Germinal center (tissue), 1 donor: Measurements from ENCODE around the gene TELO2.

Source experiments
- DNase-seq: peaks from one replicate; pipeline ENCODE4 v3.0.0; 2012; ENCODE audit warnings: mixed read lengths, low spot score

Gene TELO2

DNA sequence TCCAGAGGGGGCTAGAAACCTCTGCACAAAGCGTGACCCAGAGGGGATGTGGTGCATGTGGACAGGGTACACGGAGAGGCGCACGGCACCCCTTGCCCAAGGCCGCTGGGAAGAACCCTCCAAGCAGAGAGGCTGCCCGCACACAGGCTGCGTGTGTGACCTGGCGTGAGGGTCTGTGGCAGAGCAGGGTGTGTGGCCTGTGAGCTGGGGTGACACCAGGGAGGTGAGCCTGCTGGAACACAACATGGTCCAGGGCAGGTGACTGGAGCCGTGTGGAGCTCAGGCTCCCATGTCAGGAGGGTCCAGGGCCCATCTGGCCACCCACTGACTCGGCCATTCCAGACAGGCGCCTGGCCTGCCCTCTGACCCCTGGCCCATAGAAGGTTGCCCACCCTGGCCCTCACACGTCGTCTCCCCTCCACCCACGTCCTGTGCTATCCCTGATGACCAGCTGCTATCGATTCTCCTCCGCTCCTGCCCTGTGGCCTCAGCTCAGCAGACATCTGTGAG is 25.5 kb downstream of the TELO2 start:
- DNase-seq = no peak

DNA sequence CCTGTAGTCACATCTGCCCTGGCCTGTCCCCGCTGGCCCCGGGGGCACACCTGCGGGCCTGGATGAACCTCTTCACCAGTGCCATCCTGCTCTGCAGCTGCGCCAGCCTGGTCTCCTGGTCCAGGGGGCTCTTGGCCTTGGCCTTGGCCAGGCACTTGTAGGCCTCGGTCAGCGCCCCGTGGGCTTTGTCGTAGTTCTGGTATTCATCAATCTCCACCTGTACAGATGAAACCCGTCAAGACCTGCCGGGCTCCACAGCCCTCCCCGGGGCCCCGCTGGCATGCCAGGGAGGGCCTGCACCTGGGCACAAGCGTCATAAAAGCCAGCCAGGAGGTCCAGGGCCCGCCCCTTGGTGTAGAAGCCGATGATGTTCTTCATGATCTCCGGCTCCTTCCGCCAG is 26.7 kb downstream of the TELO2 start:
- no peak for DNase-seq

DNA sequence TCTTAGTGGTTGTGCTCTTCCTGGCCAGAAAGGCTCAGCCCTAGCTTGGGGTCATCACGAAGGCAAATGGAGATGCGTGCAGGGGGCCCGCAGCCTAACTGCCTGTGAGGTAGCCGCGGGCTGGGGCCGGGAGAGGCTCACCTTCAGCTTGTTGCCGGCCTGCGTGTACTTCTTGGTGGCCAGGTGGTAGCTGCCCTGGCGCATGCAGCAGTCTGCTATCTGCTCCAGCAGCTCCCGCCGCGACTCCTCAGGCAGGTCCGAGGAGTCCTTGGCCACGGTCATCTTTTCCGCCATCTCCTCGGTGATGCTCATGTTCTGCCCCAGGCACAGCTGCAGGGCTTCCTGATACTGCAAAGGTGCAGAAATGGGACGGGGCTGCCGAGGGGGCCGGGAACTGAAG is 27.3 kb downstream of the TELO2 start:
- no peak for DNase-seq

DNA sequence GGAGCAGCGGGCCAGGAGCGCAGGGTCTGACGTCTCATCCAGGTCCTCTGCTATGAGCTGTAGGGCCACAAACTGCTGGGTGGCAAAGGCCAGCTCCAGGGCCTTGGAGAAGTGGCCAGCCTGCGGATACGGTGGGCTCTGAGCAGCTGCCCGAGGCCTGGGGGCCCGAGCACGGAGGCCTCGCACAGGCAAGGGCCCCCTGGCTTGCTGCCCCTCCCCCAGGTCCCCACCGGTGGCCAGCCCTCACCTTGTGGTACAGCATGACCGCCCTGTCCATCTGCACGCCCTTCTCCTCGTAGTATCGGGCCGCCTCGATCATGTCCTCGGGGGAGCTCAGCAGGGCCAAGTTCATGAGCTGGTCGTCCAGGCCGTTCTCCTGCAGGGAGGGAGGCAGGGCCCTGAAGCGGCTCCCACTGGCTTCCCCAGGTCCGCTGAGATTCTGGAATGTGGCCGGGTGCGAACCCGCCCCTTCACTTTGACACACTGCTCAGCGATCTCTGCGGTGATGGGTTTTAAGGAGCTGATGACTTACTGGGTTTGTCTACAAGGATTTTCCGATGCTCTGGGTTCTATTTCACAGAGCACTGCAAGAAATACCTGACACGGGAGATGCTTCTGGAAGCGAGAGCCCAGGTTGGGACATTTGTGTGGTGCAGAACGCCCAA is 30.6 kb downstream of the TELO2 start:
- DNase-seq = no peak

DNA sequence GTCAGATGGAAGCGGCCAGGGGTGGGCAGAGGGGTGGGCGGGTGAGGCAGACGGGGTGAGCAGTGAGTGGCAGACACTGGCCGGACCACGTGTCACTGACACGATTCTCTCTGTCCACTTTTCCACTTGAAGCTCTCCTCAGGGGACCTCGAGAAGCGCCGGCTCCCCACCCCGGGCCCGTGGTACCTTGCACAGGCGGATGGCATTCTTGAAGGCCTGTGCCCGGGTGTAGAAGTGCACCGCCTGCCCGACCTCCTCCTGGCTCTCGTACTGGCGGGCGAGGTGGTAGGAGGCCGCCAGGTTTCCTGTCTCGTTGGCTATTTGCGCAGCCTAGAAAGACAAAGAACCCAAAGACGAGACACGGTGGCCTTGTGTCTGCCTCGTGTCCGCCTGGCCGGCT is 31.2 kb downstream of the TELO2 start:
- DNase-seq = no peak

DNA sequence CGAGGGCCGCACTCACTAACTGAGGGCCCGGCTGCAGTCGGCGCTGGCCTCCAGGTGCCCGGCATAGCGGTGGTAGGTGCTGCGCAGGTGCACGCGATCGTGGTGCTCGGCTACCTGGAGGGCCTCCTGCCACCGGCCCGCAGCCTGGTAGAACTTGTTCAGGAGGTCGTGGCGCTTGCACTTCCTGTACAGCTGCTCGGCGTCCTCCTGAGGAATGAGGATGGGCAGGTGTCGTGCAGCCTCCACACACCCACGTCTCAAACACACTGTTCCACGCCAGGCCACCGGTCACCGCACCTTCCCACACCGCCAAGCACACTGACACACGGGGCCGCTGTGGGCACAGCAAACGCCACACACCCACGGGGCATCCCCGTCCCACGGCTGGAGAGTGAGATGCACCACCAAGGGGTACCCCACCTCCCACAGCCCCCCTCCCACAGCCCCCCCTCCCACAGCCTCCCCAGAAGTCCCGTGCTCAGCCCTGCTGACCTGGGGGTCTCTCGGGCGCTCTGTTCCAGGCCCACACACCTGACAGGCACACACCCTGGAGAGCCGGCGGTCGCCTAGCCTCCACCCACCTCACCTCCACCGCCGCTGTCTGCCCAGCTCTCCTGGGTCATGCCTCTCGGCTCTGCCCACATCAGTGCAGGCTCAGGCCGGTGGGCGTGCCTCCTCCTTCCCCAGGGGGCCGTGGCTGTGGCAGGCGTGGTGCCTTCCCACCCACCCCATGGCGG is 32.9 kb downstream of the TELO2 start:
- no peak for DNase-seq

DNA sequence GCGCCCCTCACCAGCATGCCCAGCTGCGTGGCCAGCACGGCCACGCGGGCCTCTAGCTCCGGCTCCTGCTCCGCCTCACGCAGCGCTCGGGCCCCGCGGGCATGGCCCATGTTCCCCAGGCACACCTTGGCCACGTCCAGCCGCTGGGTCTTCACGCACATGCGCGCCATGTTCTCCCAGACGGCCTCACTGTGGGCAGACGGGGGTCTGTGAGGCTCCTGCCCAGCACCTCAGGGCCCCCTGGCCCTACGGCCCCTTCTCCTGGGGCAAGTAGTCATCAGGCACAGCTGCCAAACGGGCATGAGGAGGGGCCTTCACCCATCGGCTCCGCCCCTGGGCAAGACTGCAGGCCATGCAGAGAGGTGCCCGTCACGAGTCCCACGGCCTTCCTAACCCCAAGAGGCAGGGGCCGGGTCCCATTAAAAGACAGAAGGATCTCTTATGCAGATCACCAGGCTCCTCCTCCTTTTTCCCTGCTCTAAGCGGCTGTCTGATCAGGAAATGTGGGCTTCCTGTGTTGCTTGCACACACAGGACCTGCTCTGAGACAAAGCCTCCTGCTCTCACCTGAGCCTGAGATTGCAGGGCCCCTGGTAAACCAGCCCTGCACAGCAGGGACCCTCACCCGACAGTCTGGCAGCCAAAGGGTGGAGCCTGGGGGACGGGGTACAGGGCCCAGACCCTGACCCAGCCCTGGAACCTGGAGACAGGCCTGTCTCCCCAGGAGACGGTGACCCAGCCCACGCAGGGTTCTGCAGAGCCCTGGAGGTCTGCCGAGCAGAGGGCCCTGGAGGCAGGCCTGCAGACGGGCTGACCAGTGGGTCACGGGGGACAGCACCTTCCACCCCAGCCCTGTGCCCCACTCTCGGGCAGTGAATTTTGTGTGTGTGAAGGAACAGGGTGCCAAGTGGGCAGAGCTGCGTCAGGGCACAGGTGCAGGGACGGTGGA is 33.7 kb downstream of the TELO2 start:
- DNase-seq = no peak

DNA sequence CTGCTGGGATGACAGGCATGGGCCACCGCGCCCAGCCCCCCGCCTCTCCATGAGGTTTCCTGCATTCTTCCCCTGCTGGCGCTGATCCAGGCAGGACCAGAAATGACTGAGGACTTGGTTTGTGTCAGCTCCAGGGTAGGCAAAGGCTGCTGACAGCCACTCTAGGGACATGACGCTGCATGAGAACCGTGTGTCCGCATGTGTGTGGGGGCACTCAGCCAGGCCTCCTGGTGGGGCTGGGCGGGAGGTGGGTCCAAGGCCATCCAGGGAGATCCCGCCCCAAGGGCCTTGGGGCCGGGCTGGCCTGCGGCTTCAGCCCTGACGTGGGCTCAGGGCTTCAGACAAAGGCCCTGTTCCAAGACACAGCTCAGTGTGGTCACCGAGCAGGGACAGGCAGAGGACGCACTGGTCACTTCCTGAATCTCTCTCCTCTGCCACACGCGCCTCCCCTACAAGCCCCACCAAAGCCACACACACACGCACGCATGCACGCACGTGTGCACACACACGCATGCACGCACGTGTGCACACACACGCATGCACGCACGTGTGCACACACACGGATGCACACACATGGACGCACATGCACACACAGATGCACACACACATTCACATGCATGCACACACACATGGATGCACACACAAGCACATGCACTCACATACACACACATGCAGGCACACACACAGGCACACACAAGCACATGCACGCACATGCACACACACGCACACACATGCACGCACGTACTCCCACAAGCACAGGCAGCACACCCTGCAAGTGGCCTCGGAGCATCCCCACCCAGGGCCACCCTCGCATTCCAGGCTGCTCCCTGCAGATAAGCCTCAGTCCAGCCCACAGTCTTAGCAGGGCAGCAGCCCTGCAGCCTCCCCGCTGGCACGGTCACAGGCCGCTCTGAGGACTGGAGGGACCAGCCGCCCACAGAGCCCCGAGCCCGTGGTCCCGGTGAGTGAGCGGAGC is 35.0 kb downstream of the TELO2 start:
- DNase-seq = no peak

DNA sequence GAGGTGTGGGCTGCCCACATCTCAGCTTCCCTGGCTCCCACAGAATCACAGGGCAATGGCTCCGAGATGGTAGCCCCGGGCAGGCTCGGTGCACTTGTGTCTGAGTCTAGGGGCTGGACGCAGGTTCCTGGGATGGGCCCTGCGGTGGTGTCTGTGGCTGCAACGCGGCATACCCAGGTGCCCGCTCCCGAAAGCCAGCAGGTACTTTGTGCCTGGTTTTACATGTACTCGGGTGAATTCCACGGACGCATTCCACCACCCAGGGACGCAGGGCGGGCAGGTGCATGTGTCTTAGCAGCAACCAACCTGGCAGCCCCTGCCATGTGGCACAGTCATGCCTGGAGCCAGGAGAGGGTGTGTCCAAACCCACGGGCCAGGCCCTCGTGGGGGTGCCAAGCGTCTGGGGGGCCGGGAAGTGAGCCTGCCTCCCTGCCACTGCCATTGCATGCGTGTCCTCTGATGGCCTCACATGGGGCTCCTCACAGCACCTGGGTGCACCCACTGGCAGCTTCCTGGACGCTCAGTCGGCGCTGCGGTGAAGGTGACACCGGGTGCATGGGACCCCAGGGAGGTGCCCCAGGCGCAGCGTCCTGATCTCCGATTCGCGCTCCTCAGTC is 35.9 kb downstream of the TELO2 start:
- DNase-seq = no peak

DNA sequence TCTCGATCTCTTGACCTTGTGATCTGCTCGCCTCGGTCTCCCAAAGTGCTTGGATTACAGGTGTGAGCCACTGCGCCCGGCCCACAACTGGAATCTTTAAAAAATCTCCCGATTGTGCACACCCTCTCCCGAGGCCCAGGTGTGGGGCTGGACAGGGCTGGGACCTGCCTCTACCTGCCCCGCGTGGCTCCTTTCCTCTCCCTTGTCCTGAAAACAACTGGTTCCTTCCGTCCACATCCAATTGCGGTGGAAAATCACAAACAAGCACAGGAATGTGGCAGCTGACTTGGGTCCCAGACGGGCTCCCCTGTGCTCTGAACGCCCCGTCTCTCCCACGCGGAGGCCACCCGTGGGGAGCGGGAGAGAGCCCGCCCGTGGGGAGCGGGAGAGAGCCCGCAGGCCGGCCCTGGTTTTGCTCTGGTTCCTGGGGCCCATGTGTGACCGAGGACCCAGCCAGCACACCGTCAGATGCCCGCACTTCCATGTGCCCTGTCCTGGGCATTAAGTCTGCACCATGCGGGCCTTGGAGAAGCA is 37.3 kb downstream of the TELO2 start:
- no peak for DNase-seq

DNA sequence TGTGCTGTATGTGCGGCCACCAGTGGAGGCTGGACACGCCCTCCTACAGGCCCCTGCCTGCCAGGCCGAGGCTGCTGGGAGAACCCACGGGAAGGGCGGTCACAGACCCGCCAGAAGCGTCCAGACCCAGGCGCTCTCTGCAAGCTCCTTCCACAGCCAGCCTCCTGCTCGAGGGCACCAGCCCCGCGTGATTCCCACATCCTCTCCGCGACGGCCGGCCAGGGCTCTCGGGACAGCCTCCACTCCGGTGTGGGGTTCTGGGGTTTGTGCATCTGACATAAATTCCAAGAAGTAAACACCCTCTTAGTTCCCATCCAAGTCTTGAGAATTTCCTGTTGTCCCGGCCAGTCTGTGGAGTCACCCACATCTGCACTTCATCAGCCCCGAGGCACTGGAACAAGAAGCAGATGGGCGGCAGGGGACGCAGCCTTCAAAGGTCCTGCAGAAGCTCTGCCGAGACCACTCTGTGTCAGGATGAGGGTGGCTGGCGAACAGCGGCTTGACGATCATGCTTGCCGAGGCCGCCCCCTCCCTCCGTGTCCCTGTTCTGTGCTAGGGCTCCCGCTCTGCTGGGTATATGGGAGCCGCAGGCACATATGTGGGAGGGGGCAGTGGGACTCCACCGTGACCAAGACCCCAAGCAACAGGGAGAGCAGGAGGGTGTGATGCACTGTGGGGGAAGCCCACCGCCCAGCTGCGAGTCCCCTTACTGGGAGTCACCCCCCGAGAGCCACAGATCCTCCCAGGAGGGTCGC is 37.9 kb downstream of the TELO2 start:
- no peak for DNase-seq

DNA sequence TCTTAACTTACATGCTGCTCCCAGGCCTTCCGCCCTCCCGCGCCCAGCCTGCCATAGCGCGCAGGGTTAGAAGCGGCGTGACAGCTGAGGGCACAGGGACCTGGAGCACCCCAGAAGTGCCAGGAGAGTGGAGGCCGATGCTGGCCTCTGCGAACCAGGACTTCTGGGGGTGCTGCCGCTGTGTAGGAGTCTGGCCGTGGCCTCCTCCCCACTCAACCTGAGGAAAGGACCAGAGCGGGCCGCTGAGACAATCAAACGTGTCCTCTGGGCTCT is 38.4 kb downstream of the TELO2 start:
- no peak for DNase-seq

DNA sequence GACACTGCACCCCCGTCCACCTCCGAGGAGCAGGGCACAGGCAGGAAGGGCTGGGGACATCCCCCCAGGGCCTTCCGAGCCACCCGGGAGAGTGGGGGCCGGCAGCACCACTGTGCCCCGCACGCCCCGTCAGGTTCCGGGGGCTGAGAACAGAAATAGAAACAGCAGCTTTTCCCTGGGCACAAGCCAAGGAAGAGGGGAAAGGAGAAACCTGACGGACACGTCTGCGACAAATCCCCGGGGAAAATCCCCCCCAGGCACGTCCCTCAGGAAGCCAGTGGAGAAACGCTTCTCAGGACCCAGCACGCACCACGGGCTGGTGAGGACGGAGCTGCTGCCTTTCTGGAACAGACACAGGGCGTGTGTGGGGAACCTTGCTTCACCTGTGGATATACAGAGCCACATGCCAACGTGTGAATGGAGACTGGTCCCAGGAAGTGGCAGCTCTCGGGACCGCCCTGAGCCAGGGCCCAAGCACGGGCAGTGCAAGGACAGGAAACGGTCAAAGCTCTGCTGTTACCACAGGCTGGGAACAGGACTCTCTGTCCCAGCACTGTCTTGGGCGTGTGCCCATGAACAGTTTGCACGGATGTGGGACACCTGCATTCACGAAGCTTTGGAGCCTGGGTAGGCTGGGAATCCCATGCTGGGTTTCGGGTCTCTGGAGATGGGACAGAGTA is 39.1 kb downstream of the TELO2 start:
- DNase-seq = no peak

DNA sequence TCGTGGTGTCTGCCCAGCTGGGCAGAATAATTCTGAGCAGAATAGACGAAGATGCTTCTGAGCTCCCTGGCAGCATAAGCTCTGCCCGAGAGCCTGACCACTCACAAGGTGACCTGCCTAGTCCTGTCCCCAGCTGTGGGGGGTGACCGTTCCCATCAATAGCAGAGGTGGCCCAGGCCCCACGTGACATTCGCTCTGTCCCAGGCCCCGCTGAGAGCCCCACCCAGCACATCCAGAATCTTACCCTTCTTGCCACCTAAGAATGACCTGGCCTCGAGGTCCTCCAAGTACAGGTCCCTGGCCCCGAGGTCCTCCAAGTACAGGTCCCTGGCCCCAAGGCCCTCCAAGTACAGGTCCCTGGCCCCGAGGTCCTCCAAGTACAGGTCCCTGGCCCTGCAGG is 39.6 kb downstream of the TELO2 start:
- DNase-seq = no peak

DNA sequence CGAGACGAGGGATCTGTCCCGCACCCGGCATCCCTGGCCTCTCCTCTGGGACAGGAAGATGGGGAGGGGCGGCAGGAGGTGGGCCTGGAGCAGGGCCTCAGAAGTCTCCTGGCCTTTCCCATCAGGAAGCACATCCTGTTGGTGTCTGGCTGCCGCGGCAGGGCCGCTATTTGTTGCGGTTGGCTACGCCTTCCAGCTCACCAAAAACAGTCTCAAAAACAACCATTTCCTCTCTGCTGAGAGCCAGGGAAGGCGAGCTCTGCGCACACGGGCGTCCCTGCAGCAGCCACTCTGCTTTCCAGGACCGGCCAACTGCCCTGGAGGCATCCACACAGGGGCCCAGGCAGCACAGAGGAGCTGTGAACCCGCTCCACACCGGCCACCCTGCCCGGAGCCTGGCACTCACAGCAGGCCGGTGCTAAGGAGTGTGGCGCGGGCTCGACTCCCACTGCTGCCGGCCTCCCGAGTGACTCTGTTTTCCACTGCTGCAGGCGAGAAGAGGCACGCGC is 40.3 kb downstream of the TELO2 start, which contains the start of gene TMEM204:
Gene TMEM204, plus strand, starts transcription at position 224 of the 509 bp plus-strand sequence. CDS start 610 bp downstream, outside the sequence.
- DNase-seq = no peak

DNA sequence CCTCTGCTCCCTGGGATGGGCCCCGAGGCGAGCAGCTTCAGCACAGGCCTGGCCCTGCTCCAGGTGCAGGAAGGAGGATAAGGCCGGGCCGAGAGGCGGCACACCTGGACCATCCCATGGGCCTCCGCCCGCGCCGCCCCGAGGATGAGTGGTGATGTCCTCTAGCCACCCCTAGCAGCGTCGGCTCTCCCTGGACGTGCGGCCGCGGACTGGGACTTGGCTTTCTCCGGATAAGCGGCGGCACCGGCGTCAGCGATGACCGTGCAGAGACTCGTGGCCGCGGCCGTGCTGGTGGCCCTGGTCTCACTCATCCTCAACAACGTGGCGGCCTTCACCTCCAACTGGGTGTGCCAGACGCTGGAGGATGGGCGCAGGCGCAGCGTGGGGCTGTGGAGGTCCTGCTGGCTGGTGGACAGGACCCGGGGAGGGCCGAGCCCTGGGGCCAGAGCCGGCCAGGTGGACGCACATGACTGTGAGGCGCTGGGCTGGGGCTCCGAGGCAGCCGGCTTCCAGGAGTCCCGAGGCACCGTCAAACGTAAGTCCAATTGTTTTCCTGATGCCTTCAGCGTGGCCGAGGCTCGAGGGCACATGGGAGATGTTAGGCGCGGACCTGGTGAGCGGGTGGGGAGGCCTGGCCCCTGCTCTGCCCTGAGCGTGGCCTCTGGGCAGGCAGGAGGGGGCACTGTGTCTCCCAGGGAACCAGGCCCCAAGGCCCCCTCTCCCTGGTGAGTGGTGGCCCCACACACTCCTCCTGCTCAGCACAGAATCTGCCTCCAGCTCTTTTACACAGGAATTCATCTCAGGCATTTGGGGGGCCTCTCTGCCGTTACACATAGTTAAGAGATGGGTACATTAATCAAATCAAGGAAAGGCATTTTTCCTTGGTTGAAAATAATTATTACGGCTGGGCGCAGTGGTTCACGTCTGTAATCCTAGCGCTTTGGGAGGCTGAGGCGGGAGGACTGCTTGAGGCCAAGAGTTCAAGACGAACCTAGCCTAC is 41.2 kb downstream of the TELO2 start:
- no peak for DNase-seq

DNA sequence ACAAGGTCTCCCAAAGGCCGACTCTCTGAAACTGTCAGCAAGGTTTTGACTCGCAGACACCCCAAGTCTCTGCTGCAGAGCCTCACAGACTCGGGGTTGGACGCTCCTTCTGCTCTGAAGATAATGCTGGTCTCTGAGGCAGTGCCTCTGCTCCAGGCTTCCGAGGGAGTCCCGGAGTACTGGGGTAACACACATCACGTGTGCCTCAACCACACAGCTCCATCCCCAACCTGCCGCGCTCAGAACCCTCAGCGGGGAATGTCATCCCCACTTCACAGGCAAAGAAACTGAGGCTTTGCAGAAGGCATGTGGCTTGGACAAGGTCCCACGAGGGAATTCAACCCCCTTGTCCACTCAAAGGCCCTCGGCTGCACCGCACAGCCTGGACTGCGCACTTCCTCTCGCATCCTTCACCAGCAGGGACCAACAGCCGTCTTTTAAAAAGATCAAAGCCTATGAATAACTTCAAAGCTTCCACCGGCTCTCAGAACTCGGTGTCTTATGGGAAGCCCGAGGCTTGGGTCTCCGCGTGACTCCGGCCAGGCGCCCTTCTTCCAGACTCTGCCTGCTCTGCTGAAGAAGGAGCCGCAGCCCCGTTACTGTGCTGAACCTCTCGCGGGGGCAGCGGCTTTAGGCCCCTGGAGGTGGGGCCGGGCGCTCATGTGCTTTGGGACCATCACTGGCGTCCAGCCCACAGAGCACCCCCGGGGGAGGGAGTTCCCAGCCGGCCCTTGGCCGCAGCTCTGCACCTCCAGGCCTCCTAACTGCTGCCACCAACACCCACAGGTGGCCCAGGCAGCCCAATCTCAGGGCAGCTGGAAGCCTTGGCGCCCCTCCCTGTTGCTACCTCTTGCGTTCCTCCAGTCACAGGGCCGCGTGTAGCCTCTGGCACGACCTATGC is 42.5 kb downstream of the TELO2 start:
- no peak for DNase-seq
